Measurements from ENCODE around the gene PRDM12. TPM values are rescaled to one million over a fixed set of nuclear protein-coding genes. Genes with fewer than 3 reads are reported as not detected.

Gene PRDM12
- total and polyA plus RNA-seq, 12 donors, result 0.01 TPM; not detected in 11

DNA sequence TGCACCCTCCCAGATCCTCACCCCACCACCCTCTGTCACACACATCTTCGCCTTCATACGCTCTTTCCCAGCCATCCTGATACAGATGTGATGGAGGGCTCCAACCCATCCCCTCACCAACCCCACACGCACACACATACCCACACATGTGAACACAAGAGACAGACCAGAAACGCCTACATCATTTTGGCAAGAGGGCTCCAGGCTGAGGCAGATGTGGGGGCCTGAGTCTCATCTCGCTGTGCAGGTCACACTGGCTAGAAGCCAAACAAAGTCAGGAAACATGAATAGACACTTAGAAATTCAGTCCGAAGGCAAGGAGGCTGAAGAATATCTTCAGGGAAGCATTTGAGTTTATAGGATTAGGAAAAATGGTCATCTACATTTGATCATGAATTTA lies 6.2 kb downstream of the PRDM12 start:
- H3K4me3 ChIP-seq, result no peak overlapping the region
- H3K27ac ChIP-seq, result no peak overlapping the region
- peaks cover 4 to 12% (median 10%) of the 10 kb centered on the region in 9 donors for H3K4me1 ChIP-seq
- no peaks in the 10 kb centered on the region for H3K36me3 ChIP-seq
- no peak for ATAC-seq
- intact Hi-C loops (cut with DNase I), result no loop called here
- no peaks in the 10 kb centered on the region for H3K9me3 ChIP-seq
- H3K27me3 ChIP-seq, result peaks cover 5 to 33% (median 30%) of the 10 kb centered on the region in 7 donors
- DNase-seq, result no peak
- 79% methylated on average over 6 of the region's 6 CpGs for WGBS, 2 donors
- TF ChIP-seq, protein P1, sequence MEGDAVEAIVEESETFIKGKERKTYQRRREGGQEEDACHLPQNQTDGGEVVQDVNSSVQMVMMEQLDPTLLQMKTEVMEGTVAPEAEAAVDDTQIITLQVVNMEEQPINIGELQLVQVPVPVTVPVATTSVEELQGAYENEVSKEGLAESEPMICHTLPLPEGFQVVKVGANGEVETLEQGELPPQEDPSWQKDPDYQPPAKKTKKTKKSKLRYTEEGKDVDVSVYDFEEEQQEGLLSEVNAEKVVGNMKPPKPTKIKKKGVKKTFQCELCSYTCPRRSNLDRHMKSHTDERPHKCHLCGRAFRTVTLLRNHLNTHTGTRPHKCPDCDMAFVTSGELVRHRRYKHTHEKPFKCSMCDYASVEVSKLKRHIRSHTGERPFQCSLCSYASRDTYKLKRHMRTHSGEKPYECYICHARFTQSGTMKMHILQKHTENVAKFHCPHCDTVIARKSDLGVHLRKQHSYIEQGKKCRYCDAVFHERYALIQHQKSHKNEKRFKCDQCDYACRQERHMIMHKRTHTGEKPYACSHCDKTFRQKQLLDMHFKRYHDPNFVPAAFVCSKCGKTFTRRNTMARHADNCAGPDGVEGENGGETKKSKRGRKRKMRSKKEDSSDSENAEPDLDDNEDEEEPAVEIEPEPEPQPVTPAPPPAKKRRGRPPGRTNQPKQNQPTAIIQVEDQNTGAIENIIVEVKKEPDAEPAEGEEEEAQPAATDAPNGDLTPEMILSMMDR (IDR thresholded peaks at IDR 0.05), result no peak

DNA sequence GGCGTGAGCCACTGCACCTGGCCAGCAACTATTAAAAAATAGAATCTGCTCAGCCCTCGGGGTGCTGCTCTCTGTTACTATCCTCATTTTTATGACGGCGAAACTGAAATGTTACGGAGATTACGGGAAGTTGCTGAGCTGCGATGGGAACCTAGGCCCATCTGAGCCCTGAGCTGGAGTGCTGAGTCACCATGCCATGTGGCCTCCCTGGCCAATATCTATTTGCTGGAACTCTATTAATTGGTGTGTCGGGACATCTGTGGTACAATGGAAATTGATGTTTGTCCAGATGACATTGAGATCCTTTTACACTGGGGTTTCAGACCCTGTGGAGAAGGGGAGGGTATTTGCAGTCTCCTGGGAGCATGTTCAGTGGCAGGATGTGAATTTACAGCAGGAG lies 8.1 kb downstream of the PRDM12 start:
- WGBS, 2 donors, result 91 to 92% methylated on average over 8 of the region's 8 CpGs
- H3K27ac ChIP-seq, result no peak overlapping the region
- ATAC-seq, result no peak

DNA sequence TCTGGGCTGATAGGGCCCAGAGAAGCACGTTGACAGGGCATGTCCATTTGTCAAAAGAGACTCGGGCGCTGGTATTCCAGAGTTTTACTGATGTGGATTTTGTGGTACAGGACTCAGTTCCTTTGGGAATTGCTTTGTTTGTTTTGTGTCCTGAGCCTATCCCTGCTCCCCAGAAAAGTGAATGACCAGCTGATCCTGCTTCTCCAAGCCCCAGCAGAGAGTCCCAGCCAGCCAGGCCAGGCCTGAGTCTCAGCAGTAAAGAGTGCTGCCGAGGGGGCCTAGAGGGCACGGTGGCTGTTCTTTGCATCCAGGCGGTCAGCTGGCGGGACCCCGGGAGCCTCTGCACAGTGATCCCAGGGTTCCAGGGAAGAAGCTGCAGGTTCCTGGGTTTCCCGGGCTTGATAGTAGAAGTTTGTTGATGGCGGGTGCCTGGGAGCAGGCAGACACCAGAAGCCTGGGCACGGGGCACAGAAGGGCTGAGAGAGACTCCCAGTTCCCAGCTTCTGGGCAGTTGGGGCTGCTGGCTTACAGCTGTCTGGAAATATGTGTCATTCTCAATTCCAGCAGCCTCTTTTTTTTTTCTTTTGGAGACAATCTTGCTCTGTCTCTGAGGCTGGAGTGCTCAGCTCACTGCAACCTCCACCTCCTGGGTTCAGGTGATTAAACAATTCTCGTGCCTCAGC lies 8.7 kb downstream of the PRDM12 start:
- Histone ChIP-seq H3K4me3 (no peak overlapping the region), H3K4me1 (no peaks in the 10 kb centered on the region), H3K9me3 (no peaks in the 10 kb centered on the region), H3K27ac (no peak overlapping the region), H3K36me3 (no peaks in the 10 kb centered on the region), H3K27me3 (peaks cover 0 to 8% (median 6%) of the 10 kb centered on the region in 7 donors)
- TF ChIP-seq, protein P1 (IDR thresholded peaks at IDR 0.05), result no peak
- no peak for DNase-seq
- 84 to 90% methylated on average over 12 of the region's 12 CpGs for WGBS, 2 donors
- intact Hi-C loops (cut with DNase I), result no loop called here
- peak in 1 of 8 donors; percentile 13 for ATAC-seq

More for the DNA sequence above, 8.1 kb downstream of the PRDM12 start:
- no peak for DNase-seq
- Histone ChIP-seq H3K9me3 (no peaks in the 10 kb centered on the region), H3K4me3 (no peak overlapping the region), H3K27me3 (peaks cover 0 to 14% (median 12%) of the 10 kb centered on the region in 7 donors), H3K36me3 (no peaks in the 10 kb centered on the region), H3K4me1 (no peaks in the 10 kb centered on the region)
- intact Hi-C loops (cut with DNase I), result no loop called here
- TF ChIP-seq, protein P1 (IDR thresholded peaks at IDR 0.05), result no peak

DNA sequence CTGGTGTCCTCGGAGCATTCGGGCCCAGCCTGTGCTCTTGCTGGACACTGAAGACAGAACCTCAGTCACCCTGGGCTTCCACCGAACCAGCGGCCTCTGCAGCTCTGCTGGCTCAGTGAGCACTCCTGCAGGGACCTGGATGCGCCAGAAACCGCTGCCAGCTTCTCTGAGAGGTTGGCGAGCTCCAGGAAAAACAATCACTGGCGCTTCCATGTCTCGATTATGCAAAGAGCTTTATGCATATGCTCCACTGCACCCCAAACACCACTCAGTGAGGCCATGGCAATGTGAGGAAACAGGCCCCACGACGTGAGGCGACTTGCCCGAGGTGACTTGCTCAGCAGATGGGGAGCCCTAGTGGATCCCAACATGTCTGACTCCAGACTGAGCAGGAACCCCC lies 11.0 kb downstream of the PRDM12 start:
- Histone ChIP-seq H3K9me3 (no peaks in the 10 kb centered on the region), H3K4me3 (no peak overlapping the region), H3K4me1 (no peaks in the 10 kb centered on the region), H3K36me3 (no peaks in the 10 kb centered on the region), H3K27ac (no peak overlapping the region), H3K27me3 (peaks cover 0 to 16% (median 11%) of the 10 kb centered on the region in 7 donors)
- TF ChIP-seq, protein P1 (IDR thresholded peaks at IDR 0.05), result no peak
- ATAC-seq (peak in 1 of 8 donors; percentile 18), DNase-seq (no peak)
- WGBS, 2 donors, result 88% methylated on average over 13 of the region's 13 CpGs
- intact Hi-C loops (cut with DNase I), result no loop called here

Data from heart right ventricle (tissue), 16 donors.